Activated CD4-positive, alpha-beta T cell treated with anti-CD3 and anti-CD28 coated beads, Interleukin-2, amount 10 ng/mL, durations not matched to agents 7 days and 5 days (primary cell): ENCODE results near the gene FRAT1. TPM values are rescaled to one million over a fixed set of nuclear protein-coding genes. Genes with fewer than 3 reads are reported as not detected.

Source experiments
- CTCF ChIA-PET: fragments of 350-600 bp; sonication (Branson Sonifier 250); formaldehyde crosslinking; loops from one replicate; lab custom pipeline; 2021; ENCODE audit warnings: antibody characterized with exemption; lab: Charles Lee
- POLR2A ChIA-PET: fragments of 350-600 bp; sonication (Branson Sonifier 250); formaldehyde crosslinking; loops from one replicate; lab custom pipeline; 2021; ENCODE audit warnings: antibody characterized with exemption; lab: Charles Lee
- DNase-seq: peaks from one replicate; pipeline ENCODE4 v3.0.0-alpha.2; 2020
- H3K27ac Mint-ChIP-seq: one replicate; pipeline ENCODE4 v1.8.0; 2021; ENCODE audit warnings: mild to moderate bottlenecking, moderate library complexity, mixed read lengths
- H3K27me3 Mint-ChIP-seq: one replicate; pipeline ENCODE4 v1.8.0; 2021; ENCODE audit warnings: mixed read lengths
- H3K36me3 Mint-ChIP-seq: one replicate; pipeline ENCODE4 v1.8.0; 2021; ENCODE audit warnings: low read depth, mixed read lengths
- H3K4me1 Mint-ChIP-seq: one replicate; pipeline ENCODE4 v1.8.0; 2021; ENCODE audit warnings: mixed read lengths
- H3K4me3 Mint-ChIP-seq: one replicate; pipeline ENCODE4 v1.8.0; 2021; ENCODE audit warnings: mild to moderate bottlenecking, moderate library complexity, mixed read lengths
- H3K9me3 Mint-ChIP-seq: one replicate; pipeline ENCODE4 v1.8.0; 2021; ENCODE audit warnings: mixed read lengths
- total RNA-seq, 2 experiments: library from RNA; stranded (reverse); gene quantifications; one replicate each; pipeline ENCODE4 v1.2.3, GENCODE V29; 2021

FRAT1 gene
- total RNA-seq, 2 experiments from 2014 or later: 5.8 to 6.2 TPM

- CTCF ChIA-PET: no interaction called here
- Mint-ChIP-seq H3K36me3 (peaks cover 10% of the 10 kb centered on the region), H3K27me3 (no peaks in the 10 kb centered on the region), H3K9me3 (no peaks in the 10 kb centered on the region), H3K27ac (no peak overlapping the region), H3K4me3 (no peak overlapping the region), H3K4me1 (no peaks in the 10 kb centered on the region)
- POLR2A ChIA-PET: no interaction called here
- no peak for DNase-seq
Measured at GRCh38 chr10:97363071-97363470, 44.0 kb downstream of the FRAT1 start.

- CTCF ChIA-PET: interaction anchor here (2.3 kb wide), 1 partner anchor 10 kb away, joined by 6 read pairs; no protein-coding TSS in a partner anchor
- no peak for DNase-seq
- Mint-ChIP-seq H3K9me3 (no peaks in the 10 kb centered on the region), H3K27ac (peak overlapping the region; percentile 46), H3K4me3 (no peak overlapping the region), H3K36me3 (peaks cover 10% of the 10 kb centered on the region), H3K27me3 (no peaks in the 10 kb centered on the region), H3K4me1 (no peaks in the 10 kb centered on the region)
- POLR2A ChIA-PET: no interaction called here
Measured at GRCh38 chr10:97365761-97366351, 46.8 kb downstream of the FRAT1 start.

GRCh38 chr10:97366572-97366971 is 47.5 kb downstream of the FRAT1 start:
- POLR2A ChIA-PET: no interaction called here
- Mint-ChIP-seq H3K4me1 (no peaks in the 10 kb centered on the region), H3K36me3 (peaks cover 10% of the 10 kb centered on the region), H3K9me3 (no peaks in the 10 kb centered on the region), H3K27ac (no peak overlapping the region), H3K4me3 (no peak overlapping the region), H3K27me3 (no peaks in the 10 kb centered on the region)
- DNase-seq: no peak
- CTCF ChIA-PET: interaction anchor here (0.5 to 2.3 kb wide), 3 partner anchors 8 to 83 kb away, joined by 3 to 6 read pairs (median 4); no protein-coding TSS in a partner anchor

- H3K27me3 Mint-ChIP-seq: no peaks in the 10 kb centered on the region
- CTCF ChIA-PET: interaction anchor here (0.8 kb wide), 1 partner anchor 9 kb away, joined by 4 read pairs; no protein-coding TSS in a partner anchor
- POLR2A ChIA-PET: no interaction called here
- peaks cover 11% of the 10 kb centered on the region for H3K36me3 Mint-ChIP-seq
- H3K27ac Mint-ChIP-seq: no peak overlapping the region
- no peaks in the 10 kb centered on the region for H3K4me1 Mint-ChIP-seq
- no peak for DNase-seq
- no peaks in the 10 kb centered on the region for H3K9me3 Mint-ChIP-seq
- H3K4me3 Mint-ChIP-seq: no peak overlapping the region
Measured at GRCh38 chr10:97367126-97367649, 48.1 kb downstream of the FRAT1 start.

Other genes starting within 250 kb of the FRAT1 start
- gene SLIT1, start 133.3 kb upstream of the FRAT1 start, total RNA-seq: 1 to 10 TPM; 1.2 to 1.6 TPM
- gene ARHGAP19, start 26.6 kb upstream of the FRAT1 start, total RNA-seq: 10 to 100 TPM; 56.6 to 58.5 TPM
- 10 to 100 TPM in 1 of 2 experiments, 1 to 10 TPM in 1; 9.0 to 10.7 TPM for gene FRAT2, start 15.5 kb downstream of the FRAT1 start, total RNA-seq
- 10 to 100 TPM; 20.1 to 21.6 TPM for gene RRP12, start 82.1 kb downstream of the FRAT1 start, total RNA-seq
- gene PGAM1, start 106.9 kb downstream of the FRAT1 start, total RNA-seq: 100 to 1,000 TPM; 380 to 406 TPM
- 10 to 100 TPM; 45.5 to 50.0 TPM for gene EXOSC1, start 126.7 kb downstream of the FRAT1 start, total RNA-seq
- gene ZDHHC16, start 126.9 kb downstream of the FRAT1 start, total RNA-seq: 10 to 100 TPM; 38.5 to 39.3 TPM
- 10 to 100 TPM; 64.7 to 68.6 TPM for gene MMS19, start 179.2 kb downstream of the FRAT1 start, total RNA-seq
- under 1 TPM; 0.50 to 0.72 TPM for gene UBTD1, start 179.7 kb downstream of the FRAT1 start, total RNA-seq